Stimulated activated CD4-positive, alpha-beta T cell treated with anti-CD3 and anti-CD28 coated beads, TNF-alpha, amount 100 ng/mL, for 4 hours (primary cell): Measurements from ENCODE around the gene CACNG4.
"Not testable (repeated sequence)": the region's sequence is repeated elsewhere in the genome, so short reads cannot be mapped to it uniquely, and the experiment has no call there.

Source experiments
- DNase-seq, 3 experiments: peaks; one replicate each; pipeline ENCODE4 v3.0.0-alpha.2; 2020; ENCODE audit warnings: low read depth in 3 of 3

The CACNG4 gene

DNA sequence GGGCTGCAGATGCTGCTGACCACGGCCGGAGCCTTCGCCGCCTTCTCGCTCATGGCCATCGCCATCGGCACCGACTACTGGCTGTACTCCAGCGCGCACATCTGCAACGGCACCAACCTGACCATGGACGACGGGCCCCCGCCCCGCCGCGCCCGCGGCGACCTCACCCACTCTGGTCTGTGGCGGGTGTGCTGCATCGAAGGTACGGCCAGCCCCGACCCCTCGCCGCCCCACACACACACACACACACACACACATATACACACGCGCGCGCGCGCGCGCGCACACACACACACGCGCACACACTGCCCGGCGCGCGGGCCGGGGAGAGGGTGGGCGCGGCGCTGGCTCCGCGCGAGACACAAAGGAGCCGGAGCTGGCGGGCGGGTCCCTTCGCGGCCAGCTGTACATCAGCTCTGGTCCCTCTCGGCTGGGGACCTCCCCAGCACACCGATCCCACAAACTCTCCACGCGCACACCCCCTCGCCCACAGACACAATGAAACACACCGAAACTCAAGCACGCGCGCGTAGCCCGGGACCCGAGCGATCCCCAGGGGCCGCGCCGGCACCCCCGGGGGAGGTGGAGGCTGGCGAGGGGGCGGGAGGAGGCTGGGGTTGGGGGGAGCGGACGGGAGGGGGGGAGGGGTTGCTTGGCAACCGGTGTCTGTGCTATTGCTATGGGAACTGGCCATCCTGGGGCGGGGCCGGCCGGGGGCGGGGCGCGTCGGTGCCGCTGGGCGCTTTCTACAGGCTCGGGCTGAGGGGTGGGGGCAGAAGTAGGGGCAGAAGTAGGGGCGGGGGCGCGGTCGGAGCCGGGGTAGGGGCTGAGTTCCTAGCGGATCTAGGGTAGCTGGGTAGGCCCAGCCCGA lies 658 bp downstream of the CACNG4 start:
- DNase-seq: no peak

- DNase-seq: no peak
Observed at GRCh38 chr17:66965801-66966262, 1.3 kb downstream of the CACNG4 start.

GRCh38 chr17:66966298-66966697 lies 1.8 kb downstream of the CACNG4 start:
- DNase-seq: no peak

- no peak for DNase-seq
Observed at GRCh38 chr17:66966704-66967418, 2.4 kb downstream of the CACNG4 start.

DNA sequence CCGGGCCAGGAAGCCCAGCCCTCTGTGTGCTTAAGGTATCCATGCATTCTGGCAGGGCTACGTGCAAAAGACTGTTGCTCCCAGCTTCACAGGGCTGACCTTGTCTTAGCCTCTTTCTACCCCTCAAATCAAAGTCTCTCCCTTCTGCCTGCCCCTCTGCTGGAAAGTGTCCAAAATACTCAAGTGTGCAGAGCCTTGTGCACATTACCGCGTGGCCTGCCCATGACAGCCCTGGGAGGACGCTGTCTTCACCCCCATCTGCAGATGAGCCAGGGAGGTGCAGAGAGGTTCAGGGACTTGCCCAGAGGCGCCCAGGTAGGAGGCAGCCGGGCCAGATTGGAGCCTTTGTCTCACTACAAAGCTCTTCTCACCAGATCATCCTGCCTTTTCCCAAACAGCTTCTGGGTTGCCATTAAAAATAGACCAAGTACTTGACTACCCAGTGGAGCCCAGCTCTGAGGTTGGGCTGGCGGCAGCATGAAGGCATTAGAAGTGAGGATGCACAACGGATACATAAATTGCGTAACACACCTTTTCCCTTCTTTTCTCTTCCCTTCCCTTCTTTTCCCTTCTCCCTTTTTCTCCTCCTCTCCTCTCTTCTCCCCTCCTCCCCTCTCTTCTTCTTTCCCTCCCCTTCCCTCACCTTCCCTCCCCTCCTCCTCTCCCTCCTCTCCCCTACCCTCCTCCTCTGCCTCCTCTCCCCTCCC lies 3.5 kb downstream of the CACNG4 start:
- DNase-seq: no peak

DNA sequence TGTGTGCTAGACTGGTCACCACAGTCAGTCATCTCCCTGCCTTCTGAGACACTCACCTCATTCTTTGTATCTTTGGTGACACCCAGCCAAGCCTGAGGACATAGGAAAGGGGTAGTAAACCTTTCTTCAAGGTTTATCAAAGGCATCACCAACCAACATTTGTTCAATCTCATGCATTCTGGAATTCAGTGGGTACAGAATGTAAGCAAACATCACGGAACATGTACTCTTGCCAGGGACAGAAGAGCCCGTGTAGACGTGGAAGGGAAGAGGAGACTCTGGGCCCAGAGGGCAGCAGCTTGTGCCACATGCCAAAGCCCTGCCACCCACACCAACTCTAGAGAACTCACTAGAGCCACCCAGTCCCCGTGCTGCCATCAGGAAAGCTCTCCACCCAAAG lies 4.4 kb downstream of the CACNG4 start:
- no peak for DNase-seq

- no peak for DNase-seq
Observed at GRCh38 chr17:66970140-66970539, 5.6 kb downstream of the CACNG4 start.

GRCh38 chr17:66970797-66971196 lies 6.3 kb downstream of the CACNG4 start:
- no peak for DNase-seq

- no peak for DNase-seq
Observed at GRCh38 chr17:66971264-66971663, 6.8 kb downstream of the CACNG4 start.

- no peak for DNase-seq
Observed at GRCh38 chr17:66971730-66972441, 7.4 kb downstream of the CACNG4 start.

DNA sequence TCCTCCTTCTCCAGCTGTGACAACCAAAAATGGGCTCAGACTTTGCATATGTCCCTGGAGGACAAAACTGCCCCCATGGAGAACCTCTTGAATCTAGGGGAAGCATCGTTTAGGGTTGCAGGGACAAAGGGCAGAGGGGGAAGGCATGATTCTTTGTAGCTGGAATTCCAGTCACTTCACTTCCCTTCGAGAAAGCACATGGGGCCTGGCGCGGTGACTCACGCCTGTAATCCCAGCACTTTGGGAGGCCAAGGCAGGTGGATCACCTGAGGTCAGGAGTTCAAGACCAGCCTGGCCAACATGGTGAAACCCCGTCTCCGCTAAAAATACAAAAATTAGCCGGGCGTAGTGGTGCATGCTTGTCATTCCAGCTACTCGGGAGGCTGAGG lies 7.9 kb downstream of the CACNG4 start:
- not testable (repeated sequence) for DNase-seq

GRCh38 chr17:66975188-66975587 lies 10.7 kb downstream of the CACNG4 start:
- DNase-seq: no peak

DNA sequence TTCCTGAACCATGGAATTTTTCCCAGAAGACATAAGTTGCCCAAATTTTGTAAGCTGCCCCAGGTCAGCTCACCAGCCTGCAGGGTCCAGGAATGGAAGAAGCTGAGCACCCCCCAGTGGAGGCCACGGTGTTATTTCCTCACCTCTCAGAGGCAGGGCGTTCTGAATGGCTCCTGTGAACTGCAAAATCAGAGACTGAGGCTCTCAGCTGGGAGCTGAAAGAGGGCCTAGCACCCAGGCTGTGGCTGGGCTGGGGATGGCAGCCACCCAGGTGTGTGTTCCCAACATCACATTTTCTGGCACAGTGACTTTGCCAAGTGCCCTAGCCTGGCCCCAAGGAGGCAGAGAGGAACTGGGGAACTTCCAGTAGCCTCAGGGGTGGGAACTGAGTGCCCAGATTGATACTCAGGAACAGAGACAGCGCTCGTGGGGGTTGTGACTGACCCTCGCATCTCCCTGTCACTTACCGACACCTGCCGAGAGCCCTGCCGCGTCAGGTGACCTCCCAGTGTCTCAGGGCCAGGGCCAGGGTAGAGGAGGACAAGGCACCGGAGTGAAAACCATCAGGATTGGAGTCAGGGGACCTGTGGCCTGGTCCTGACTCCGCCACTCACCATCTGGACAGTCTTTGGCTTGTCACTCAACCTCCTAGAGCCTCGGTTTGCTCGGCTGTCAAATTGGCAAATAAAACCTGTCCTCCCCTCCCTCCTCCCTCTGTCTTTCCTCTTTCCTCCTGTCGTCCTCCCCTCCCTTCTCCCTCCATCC lies 11.3 kb downstream of the CACNG4 start:
- no peak for DNase-seq

DNA sequence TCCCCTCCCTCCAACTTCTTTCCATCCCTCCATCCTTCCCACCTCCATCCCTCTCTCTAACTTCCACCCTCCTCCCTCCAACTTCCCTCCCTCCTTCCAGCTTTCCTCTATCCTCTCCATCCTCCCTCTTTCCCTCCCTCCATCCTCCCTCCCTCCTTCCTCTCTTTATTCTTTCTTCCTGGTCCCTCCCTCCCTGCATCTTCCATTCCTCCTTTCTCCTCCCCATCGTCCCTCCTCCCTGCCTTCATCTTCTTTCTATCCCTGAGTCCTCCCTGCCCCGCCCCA lies 11.8 kb downstream of the CACNG4 start:
- DNase-seq: no peak

DNA sequence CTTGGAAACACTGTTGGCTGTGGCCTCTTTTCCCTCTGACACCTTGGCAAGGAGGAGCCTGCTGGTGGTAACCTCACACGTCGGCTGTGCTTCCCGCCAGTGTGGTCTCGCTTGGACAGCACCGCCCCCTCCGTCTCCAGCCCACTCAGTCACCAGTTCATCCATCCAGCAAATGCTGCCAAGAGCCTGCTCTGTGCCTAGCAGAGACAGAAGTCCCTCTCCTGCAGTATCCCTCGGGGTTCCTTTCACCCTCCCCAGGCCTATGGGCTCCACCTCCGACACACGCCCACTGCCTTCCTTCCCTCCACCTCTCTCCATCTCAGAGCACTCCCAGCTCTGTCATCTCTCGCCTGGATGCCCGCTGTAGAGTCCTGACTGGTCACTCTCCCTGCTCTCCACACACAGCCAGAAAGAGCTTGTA lies 12.3 kb downstream of the CACNG4 start:
- no peak for DNase-seq

GRCh38 chr17:66978514-66979061 lies 14.1 kb downstream of the CACNG4 start:
- DNase-seq: no peak

- DNase-seq: no peak
Observed at GRCh38 chr17:66980896-66981295, 16.4 kb downstream of the CACNG4 start.

- no peak for DNase-seq
Observed at GRCh38 chr17:66981983-66982508, 17.5 kb downstream of the CACNG4 start.

GRCh38 chr17:66983414-66984021 lies 19.0 kb downstream of the CACNG4 start:
- DNase-seq: no peak

- no peak for DNase-seq
Observed at GRCh38 chr17:66984730-66985129, 20.2 kb downstream of the CACNG4 start.
